Right lobe of liver (tissue), 4 donors: ENCODE measurements around the gene ADISSP.
A peak's percentile ranks its signal among the peaks of the same experiment; 100 is the strongest.

Source experiments
- POLR2A ChIP-seq: fragments of 450-650 bp; IDR thresholded peaks from one replicate; pipeline ENCODE4 v1.6.1; 2017; ENCODE audit warnings: antibody characterized with exemption, mild to moderate bottlenecking
- TF ChIP-seq, protein P1 (sequence below), 4 donors: fragments of 200-600 bp in 3 of 4; fragments of 450-650 bp in 1 of 4; IDR thresholded peaks; one replicate each; pipeline versions ENCODE4 v1.5.1 to v1.8.0; 2016 to 2022; ENCODE audit warnings: antibody characterized with exemption in 4 of 4, mild to moderate bottlenecking in 2 of 4
- donor health status: DM: no; HTN: no; CAD: no.
- donor health status: DM: no; HTN: no; CAD: no.
- donor health status: DM: no; HTN: yes; CAD: no.

DNA sequence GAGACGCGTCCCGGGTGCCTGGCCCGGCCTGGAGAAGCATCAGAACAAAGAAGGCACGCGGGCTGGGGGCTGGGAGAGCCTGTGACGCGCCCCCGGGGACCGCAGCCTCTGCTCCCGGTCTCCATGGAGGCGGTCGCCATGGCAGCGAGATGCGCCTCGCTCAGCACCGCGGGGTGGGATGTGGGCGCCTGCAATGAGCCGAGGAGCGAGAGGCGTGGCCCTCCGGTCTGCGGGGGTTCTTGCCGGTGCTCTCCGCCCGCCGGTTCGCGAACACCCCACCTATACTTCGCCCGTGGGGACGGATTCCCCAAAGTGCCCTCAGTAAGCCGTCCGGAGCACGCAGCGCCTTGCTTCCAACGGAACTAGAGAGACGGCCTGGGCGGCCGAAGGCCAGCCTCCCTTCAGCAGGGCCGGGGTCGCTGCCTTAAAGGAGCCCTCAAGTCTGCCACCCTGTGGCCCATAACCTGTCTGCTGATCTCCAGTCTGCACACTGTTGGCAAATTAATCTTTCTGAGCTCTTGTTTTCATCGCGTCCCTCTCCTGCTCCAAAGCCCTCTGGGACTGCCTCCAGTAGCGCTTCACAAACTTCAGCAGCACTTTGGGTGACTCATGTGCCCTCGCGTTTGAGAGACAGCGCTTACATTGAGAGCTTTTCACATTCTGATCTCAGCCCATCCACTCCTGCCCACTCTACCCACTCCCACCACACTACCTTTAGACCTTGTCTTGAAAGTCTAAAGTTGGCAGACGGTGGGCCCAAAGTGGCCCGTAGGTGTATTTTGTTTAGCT is 983 bp upstream of the ADISSP start:
- TF ChIP-seq, protein P1, sequence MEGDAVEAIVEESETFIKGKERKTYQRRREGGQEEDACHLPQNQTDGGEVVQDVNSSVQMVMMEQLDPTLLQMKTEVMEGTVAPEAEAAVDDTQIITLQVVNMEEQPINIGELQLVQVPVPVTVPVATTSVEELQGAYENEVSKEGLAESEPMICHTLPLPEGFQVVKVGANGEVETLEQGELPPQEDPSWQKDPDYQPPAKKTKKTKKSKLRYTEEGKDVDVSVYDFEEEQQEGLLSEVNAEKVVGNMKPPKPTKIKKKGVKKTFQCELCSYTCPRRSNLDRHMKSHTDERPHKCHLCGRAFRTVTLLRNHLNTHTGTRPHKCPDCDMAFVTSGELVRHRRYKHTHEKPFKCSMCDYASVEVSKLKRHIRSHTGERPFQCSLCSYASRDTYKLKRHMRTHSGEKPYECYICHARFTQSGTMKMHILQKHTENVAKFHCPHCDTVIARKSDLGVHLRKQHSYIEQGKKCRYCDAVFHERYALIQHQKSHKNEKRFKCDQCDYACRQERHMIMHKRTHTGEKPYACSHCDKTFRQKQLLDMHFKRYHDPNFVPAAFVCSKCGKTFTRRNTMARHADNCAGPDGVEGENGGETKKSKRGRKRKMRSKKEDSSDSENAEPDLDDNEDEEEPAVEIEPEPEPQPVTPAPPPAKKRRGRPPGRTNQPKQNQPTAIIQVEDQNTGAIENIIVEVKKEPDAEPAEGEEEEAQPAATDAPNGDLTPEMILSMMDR (IDR thresholded peaks at IDR 0.05): peak; percentile 34 to 56 (median 48)
- TF ChIP-seq POLR2A: no peak
